GM06990 (cell line): ENCODE measurements around the gene POR.

ENCODE experiments used
- DNase-seq: peaks from one replicate; pipeline ENCODE4 v3.0.0-alpha.2; 2011; ENCODE audit not compliant: insufficient read length; ENCODE audit errors: extremely low read depth
- H3K27me3 ChIP-seq: replicated peaks from 2 replicates; pipeline ENCODE4 v1.6.0; 2011; ENCODE audit warnings: low read length; ENCODE audit not compliant: control insufficient read depth, insufficient read depth
- H3K36me3 ChIP-seq: 2 replicates; pipeline ENCODE4 v1.5.1; 2011; ENCODE audit warnings: low read length; ENCODE audit not compliant: control insufficient read depth, insufficient read depth
- H3K4me3 ChIP-seq: replicated peaks from 2 replicates; pipeline ENCODE4 v1.5.1; 2011; ENCODE audit warnings: low read depth, mild to moderate bottlenecking, control low read depth, low read length
- CTCF ChIP-seq: IDR thresholded peaks from 2 replicates; pipeline ENCODE4 v1.5.1; 2011; ENCODE audit warnings: low read length, control low read depth, mild to moderate bottlenecking, inconsistent platforms; ENCODE audit not compliant: insufficient read depth, poor library complexity, severe bottlenecking

POR gene

GRCh38 chr7:75968561-75969001, 53.6 kb downstream of the POR start:
- Histone ChIP-seq H3K4me3 (no peak overlapping the region), H3K36me3 (peaks cover 5% of the 10 kb centered on the region), H3K27me3 (no peaks in the 10 kb centered on the region)
- no peak for TF ChIP-seq CTCF
- no peak for DNase-seq

GRCh38 chr7:75969182-75969581, 54.2 kb downstream of the POR start:
- no peak for DNase-seq
- peaks cover 5% of the 10 kb centered on the region for H3K36me3 ChIP-seq
- H3K4me3 ChIP-seq: no peak overlapping the region
- H3K27me3 ChIP-seq: no peaks in the 10 kb centered on the region
- TF ChIP-seq CTCF: no peak

GRCh38 chr7:75969704-75970498, 54.9 kb downstream of the POR start:
- H3K4me3 ChIP-seq: no peak overlapping the region
- no peak for TF ChIP-seq CTCF
- H3K27me3 ChIP-seq: no peaks in the 10 kb centered on the region
- DNase-seq: no peak
- peaks cover 5% of the 10 kb centered on the region for H3K36me3 ChIP-seq

- peaks cover 4% of the 10 kb centered on the region for H3K36me3 ChIP-seq
- H3K27me3 ChIP-seq: no peaks in the 10 kb centered on the region
- TF ChIP-seq CTCF: no peak
- no peak overlapping the region for H3K4me3 ChIP-seq
- no peak for DNase-seq
These were observed 56.5 kb downstream of the POR start for GRCh38 chr7:75971309-75971960.

GRCh38 chr7:75971961-75972763, 57.2 kb downstream of the POR start:
- Histone ChIP-seq H3K4me3 (no peak overlapping the region), H3K36me3 (peaks cover 4% of the 10 kb centered on the region), H3K27me3 (no peaks in the 10 kb centered on the region)
- no peak for DNase-seq
- no peak for TF ChIP-seq CTCF
